HG02938 (cell line): ENCODE results near the gene FRG2B.
"Not testable (repeated sequence)": the region's sequence is repeated elsewhere in the genome, so short reads cannot be mapped to it uniquely, and the experiment has no call there.

ENCODE experiments used
- ATAC-seq: cut with Tn5 transposase; IDR thresholded peaks from one replicate; pipeline ENCODE4 v1.9.1; 2021; ENCODE audit warnings: mild to moderate bottlenecking, moderate library complexity; ENCODE audit not compliant: unreplicated experiment

The FRG2B gene

GRCh38 chr10:133600657-133601056, 25.9 kb downstream of the FRG2B start:
- no peak for ATAC-seq

GRCh38 chr10:133599869-133600268, 26.7 kb downstream of the FRG2B start:
- ATAC-seq: not testable (repeated sequence)

GRCh38 chr10:133592716-133593115, 33.9 kb downstream of the FRG2B start:
- ATAC-seq: no peak

GRCh38 chr10:133590970-133591359, 35.6 kb downstream of the FRG2B start:
- no peak for ATAC-seq

- ATAC-seq: no peak
Measured at GRCh38 chr10:133590226-133590969, 36.2 kb downstream of the FRG2B start.

- not testable (repeated sequence) for ATAC-seq
Measured at GRCh38 chr10:133577037-133577436, 49.6 kb downstream of the FRG2B start.
